Measurements from ENCODE around the gene GSTO2. TPM values are rescaled to one million over a fixed set of nuclear protein-coding genes. Genes with fewer than 3 reads are reported as not detected.
A peak's percentile ranks its signal among the peaks of the same experiment; 100 is the strongest.

The GSTO2 gene
- total RNA-seq, 6 experiments from 2014 or later = 2.5 to 15.0 (median 12.3) TPM

DNA sequence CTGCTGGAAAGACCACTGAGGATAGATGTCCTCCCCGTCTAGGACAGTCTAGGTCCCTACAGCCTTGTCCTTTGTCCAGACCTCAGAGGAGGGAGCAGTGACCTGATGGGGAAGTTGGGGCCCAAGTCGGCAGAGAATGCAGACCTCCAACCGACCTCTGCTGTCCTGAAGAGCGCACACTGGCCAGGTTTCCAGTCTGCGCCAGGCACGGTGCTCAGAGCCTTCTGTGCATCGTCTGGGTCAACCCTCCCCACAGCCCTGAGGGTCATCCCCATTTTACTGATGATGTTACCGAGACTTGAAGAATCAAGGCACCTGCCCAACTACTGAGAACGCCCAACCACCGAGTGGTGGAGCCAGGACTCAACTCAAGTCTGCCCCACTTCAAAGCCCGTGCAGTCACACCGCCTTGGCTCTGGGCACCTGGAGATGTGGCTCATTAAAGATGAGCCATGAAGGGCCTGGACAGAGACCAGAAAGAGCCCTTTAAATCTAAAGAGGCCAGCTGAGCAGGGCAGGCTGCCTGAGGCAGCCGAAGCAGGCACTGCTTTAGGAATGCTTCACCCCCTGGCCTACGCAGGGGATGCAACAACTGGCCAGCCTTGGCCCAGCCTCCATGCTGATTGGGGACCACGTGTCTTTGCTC is 64.9 kb downstream of the GSTO2 start:
- Mint-ChIP-seq H3K27ac (peak overlapping the region; percentile 98), H3K36me3 (ENCODE audit: low read depth) (peaks cover 34% of the 10 kb centered on the region), H3K4me1 (ENCODE audit: low read depth) (peaks cover 74% of the 10 kb centered on the region), H3K9me3 (no peaks in the 10 kb centered on the region), H3K4me3 (peak overlapping the region; percentile 86), H3K27me3 (ENCODE audit: insufficient read depth) (peaks cover 8% of the 10 kb centered on the region)
- DNase-seq = no peak
- TF ChIP-seq, protein P1, sequence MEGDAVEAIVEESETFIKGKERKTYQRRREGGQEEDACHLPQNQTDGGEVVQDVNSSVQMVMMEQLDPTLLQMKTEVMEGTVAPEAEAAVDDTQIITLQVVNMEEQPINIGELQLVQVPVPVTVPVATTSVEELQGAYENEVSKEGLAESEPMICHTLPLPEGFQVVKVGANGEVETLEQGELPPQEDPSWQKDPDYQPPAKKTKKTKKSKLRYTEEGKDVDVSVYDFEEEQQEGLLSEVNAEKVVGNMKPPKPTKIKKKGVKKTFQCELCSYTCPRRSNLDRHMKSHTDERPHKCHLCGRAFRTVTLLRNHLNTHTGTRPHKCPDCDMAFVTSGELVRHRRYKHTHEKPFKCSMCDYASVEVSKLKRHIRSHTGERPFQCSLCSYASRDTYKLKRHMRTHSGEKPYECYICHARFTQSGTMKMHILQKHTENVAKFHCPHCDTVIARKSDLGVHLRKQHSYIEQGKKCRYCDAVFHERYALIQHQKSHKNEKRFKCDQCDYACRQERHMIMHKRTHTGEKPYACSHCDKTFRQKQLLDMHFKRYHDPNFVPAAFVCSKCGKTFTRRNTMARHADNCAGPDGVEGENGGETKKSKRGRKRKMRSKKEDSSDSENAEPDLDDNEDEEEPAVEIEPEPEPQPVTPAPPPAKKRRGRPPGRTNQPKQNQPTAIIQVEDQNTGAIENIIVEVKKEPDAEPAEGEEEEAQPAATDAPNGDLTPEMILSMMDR (IDR thresholded peaks at IDR 0.05) = no peak

DNA sequence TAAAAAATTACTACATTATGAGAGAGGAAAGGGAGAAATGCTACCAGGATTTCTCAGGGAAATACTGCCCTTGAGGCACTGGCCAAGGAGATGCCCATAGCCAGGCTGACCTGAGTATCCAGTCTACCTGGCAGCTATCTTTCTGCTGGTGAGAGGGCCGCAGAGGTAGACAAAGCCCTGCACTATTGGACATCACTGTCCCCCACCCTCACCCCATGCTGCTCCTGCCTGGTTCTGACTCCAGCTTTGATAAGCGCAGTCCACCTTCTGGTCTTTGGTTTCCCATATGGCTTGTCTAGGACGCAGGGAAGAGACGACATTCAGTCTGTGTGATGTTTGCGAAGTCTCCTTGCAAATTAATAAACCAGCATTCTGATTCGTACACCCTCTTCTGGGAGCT is 65.6 kb downstream of the GSTO2 start:
- Mint-ChIP-seq H3K4me3 (peak overlapping the region; percentile 91; the same call in 1 of the 2 replicates), H3K27ac (peak overlapping the region; percentile 98), H3K27me3 (ENCODE audit: insufficient read depth) (peaks cover 6% of the 10 kb centered on the region), H3K4me1 (ENCODE audit: low read depth) (peaks cover 74% of the 10 kb centered on the region), H3K36me3 (ENCODE audit: low read depth) (peaks cover 34% of the 10 kb centered on the region), H3K9me3 (no peaks in the 10 kb centered on the region)
- TF ChIP-seq, protein P1 (IDR thresholded peaks at IDR 0.05) = no peak
- no peak for DNase-seq

DNA sequence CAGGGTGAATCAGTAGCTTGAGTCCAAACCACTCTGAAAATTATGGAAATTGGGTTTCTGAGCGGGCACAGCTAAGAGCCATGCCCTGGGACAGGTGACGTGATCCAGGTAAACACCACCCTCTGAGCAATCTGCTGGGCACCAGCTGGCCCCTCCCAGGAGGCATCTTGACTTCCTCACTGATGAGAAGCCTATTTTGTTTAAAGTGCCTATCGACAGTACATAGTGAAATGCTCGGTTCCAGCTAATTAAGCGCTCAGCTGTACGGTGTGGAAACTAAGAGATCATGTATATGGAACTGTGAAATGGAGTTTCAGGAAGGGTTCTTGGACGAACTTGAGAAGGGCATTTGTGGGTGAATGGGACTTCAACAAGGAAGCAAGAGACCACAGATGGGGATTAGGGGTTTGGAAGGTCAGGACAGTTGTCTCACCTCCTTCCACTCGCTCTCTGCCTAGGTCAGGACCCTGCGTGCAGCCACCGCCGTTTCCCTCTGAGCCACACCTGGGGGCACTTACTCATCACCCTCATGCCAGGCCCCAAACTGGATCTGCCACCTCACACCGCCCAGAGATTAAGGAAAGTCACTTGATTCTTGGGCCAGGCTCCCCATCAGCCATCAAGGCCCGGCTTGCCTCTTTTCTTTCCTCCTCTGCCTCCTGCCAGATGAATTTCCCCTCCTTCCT is 66.1 kb downstream of the GSTO2 start:
- Mint-ChIP-seq H3K27me3 (ENCODE audit: insufficient read depth) (peaks cover 6% of the 10 kb centered on the region), H3K4me1 (ENCODE audit: low read depth) (peaks cover 74% of the 10 kb centered on the region), H3K4me3 (peak overlapping the region; percentile 91), H3K36me3 (ENCODE audit: low read depth) (peaks cover 34% of the 10 kb centered on the region), H3K27ac (peak overlapping the region; percentile 98), H3K9me3 (no peaks in the 10 kb centered on the region)
- TF ChIP-seq, protein P1 (IDR thresholded peaks at IDR 0.05) = no peak
- DNase-seq = no peak

DNA sequence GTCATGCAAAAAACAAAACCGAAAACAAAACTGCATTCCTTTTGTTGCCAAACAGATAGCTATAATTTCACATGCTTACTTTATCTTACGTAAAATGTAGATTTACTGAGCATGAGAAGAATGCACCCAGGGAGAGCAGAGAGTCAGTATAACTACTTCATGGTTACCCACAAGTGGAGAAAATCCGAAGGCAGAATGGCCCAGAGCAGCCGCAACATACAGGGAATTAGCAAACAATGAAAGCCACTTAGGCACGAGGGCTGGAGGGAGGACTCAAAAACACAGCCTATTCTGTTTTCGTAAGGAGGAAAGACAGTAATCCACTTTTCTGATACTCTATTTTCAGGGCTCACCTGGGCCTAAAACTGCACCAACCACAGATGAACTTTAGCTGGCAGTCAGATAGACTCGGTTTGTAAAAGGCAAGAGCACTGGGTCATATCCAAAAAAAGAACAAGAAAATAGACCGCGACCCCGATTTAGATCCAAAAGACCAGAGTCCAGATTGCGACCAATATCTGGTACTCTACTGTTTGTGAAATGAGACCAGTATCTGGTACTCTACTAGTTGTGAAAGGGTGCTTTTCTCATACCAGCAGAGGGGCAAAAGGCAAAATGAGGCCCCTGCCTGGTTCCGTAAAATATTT is 68.0 kb downstream of the GSTO2 start:
- no peaks in the 10 kb centered on the region for H3K9me3 Mint-ChIP-seq
- DNase-seq = peak; percentile 60
- TF ChIP-seq, protein P1 (IDR thresholded peaks at IDR 0.05) = no peak
- H3K27ac Mint-ChIP-seq = peak overlapping the region; percentile 98
- H3K36me3 Mint-ChIP-seq (ENCODE audit: low read depth) = peaks cover 32% of the 10 kb centered on the region
- peaks cover 3% of the 10 kb centered on the region; the same call in 1 of the 2 replicates for H3K27me3 Mint-ChIP-seq (ENCODE audit: insufficient read depth)
- H3K4me1 Mint-ChIP-seq (ENCODE audit: low read depth) = peaks cover 63% of the 10 kb centered on the region
- peak overlapping the region; percentile 91 for H3K4me3 Mint-ChIP-seq

DNA sequence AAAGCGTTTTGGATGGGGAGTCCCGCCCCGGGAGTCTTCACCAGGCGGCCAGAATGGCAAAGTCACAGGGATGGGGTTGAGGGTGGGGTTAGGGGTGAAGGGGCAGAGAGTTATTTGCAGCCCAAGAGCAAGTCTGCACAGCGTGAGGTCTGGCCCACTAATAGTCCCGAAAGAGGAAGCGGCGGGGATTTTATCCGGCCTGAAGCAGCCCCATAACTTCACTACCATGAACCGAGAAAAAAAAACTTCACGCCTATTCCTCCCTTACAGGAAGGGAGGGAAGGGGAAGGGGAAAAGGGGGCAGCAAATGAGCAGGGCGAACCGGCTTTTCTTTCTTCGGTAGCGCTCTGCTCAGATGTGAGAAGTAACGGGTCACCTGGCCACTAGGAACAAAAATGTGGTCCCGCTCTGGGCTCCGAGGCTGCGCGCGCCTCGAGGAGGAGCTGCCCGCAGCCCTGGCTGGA is 68.6 kb downstream of the GSTO2 start:
- H3K4me1 Mint-ChIP-seq (ENCODE audit: low read depth) = peaks cover 63% of the 10 kb centered on the region
- H3K36me3 Mint-ChIP-seq (ENCODE audit: low read depth) = peaks cover 31% of the 10 kb centered on the region
- H3K9me3 Mint-ChIP-seq = no peaks in the 10 kb centered on the region
- DNase-seq = no peak
- peak overlapping the region; percentile 98 for H3K27ac Mint-ChIP-seq
- peak overlapping the region; percentile 91 for H3K4me3 Mint-ChIP-seq
- peaks cover 3% of the 10 kb centered on the region; the same call in 1 of the 2 replicates for H3K27me3 Mint-ChIP-seq (ENCODE audit: insufficient read depth)
- TF ChIP-seq, protein P1 (IDR thresholded peaks at IDR 0.05) = no peak
